SK-N-SH treated with all-trans-retinoic acid at 6 μM for 48 hours (cell line): ENCODE measurements around the gene ADAMTS2.

Experiments
- PATZ1 ChIP-seq: fragments of 250-450 bp; sonication (Bioruptor Pico); IDR thresholded peaks from 2 replicates; pipeline ENCODE4 v1.8.0; 2020; ENCODE audit warnings: mild to moderate bottlenecking, moderate library complexity, borderline replicate concordance
- POU6F1 ChIP-seq: fragments of 250-450 bp; sonication (Bioruptor Pico); IDR thresholded peaks from 2 replicates; pipeline ENCODE4 v1.8.0; 2021; ENCODE audit warnings: low read depth, mild to moderate bottlenecking, moderate library complexity, borderline replicate concordance
- ZNF70 ChIP-seq: fragments of 450-650 bp; formaldehyde crosslinking; IDR thresholded peaks from 2 replicates; pipeline ENCODE4 v1.5.0; 2020; ENCODE audit warnings: mild to moderate bottlenecking, moderate library complexity

GRCh38 chr5:179201986-179202385 is 143.3 kb downstream of the ADAMTS2 start:
- TF ChIP-seq ZNF70 (CRISPR knock-in tag) (no peak), POU6F1 (CRISPR knock-in tag) (no peak), PATZ1 (CRISPR knock-in tag) (no peak)
